ENCODE results near the gene SUSD4.
"Not testable (repeated sequence)": the region's sequence is repeated elsewhere in the genome, so short reads cannot be mapped to it uniquely, and the experiment has no call there.

The SUSD4 gene

GRCh38 chr1:223253916-223254315, 110.1 kb downstream of the SUSD4 start:
- no peak for DNase-seq (ENCODE audit: low read depth in 2 of 2)

GRCh38 chr1:223251387-223251786, 112.6 kb downstream of the SUSD4 start:
- DNase-seq (ENCODE audit: low read depth in 2 of 2): not testable (repeated sequence)

GRCh38 chr1:223250632-223251015, 113.4 kb downstream of the SUSD4 start:
- no peak for DNase-seq (ENCODE audit: low read depth in 2 of 2)

- DNase-seq (ENCODE audit: low read depth in 2 of 2): no peak
These were observed 113.9 kb downstream of the SUSD4 start for GRCh38 chr1:223249854-223250631.

GRCh38 chr1:223248770-223249140, 115.2 kb downstream of the SUSD4 start:
- no peak for DNase-seq (ENCODE audit: low read depth in 2 of 2)

- no peak for DNase-seq (ENCODE audit: low read depth in 2 of 2)
These were observed 115.8 kb downstream of the SUSD4 start for GRCh38 chr1:223248001-223248769.

GRCh38 chr1:223246476-223247112, 117.4 kb downstream of the SUSD4 start:
- no peak for DNase-seq (ENCODE audit: low read depth in 2 of 2)

GRCh38 chr1:223245983-223246382, 118.0 kb downstream of the SUSD4 start:
- no peak for DNase-seq (ENCODE audit: low read depth in 2 of 2)

GRCh38 chr1:223245411-223245810, 118.6 kb downstream of the SUSD4 start:
- no peak for DNase-seq (ENCODE audit: low read depth in 2 of 2)

GRCh38 chr1:223244366-223245103, 119.4 kb downstream of the SUSD4 start:
- DNase-seq (ENCODE audit: low read depth in 2 of 2): no peak

- no peak for DNase-seq (ENCODE audit: low read depth in 2 of 2)
These were observed 120.4 kb downstream of the SUSD4 start for GRCh38 chr1:223243441-223244050.

- DNase-seq (ENCODE audit: low read depth in 2 of 2): no peak
These were observed 121.0 kb downstream of the SUSD4 start for GRCh38 chr1:223242971-223243370.

- no peak for DNase-seq (ENCODE audit: low read depth in 2 of 2)
These were observed 121.5 kb downstream of the SUSD4 start for GRCh38 chr1:223242382-223242955.

- DNase-seq (ENCODE audit: low read depth in 2 of 2): no peak
These were observed 123.9 kb downstream of the SUSD4 start for GRCh38 chr1:223240122-223240521.

- no peak for DNase-seq (ENCODE audit: low read depth in 2 of 2)
These were observed 128.9 kb downstream of the SUSD4 start for GRCh38 chr1:223235091-223235490.

GRCh38 chr1:223234534-223234933, 129.4 kb downstream of the SUSD4 start:
- DNase-seq (ENCODE audit: low read depth in 2 of 2): no peak

- no peak for DNase-seq (ENCODE audit: low read depth in 2 of 2)
These were observed 129.8 kb downstream of the SUSD4 start for GRCh38 chr1:223234170-223234514.

- DNase-seq (ENCODE audit: low read depth in 2 of 2): peak in 1 of 2 donors; percentile 8
These were observed 130.4 kb downstream of the SUSD4 start for GRCh38 chr1:223233410-223234169.

- no peak for DNase-seq (ENCODE audit: low read depth in 2 of 2)
These were observed 131.0 kb downstream of the SUSD4 start for GRCh38 chr1:223233019-223233409.

- DNase-seq (ENCODE audit: low read depth in 2 of 2): no peak
These were observed 132.4 kb downstream of the SUSD4 start for GRCh38 chr1:223231581-223231980.
